Tibial nerve (tissue), 3 donors: ENCODE measurements around the gene IQCN.

ENCODE experiments used
- CTCF ChIP-seq, 5 experiments: fragments of 200-600 bp in 3 of 5; fragments of 450-650 bp in 2 of 5; sonication (generic) in 3 of 5; IDR thresholded peaks; one replicate each; pipeline ENCODE4 v1.5.1; 2016 to 2019; ENCODE audit warnings: antibody characterized with exemption in 5 of 5, mild to moderate bottlenecking in 3 of 5, moderate library complexity in 2 of 5
- POLR2A ChIP-seq, 2 donors: fragments of 450-650 bp; IDR thresholded peaks; one replicate each; pipeline ENCODE4 v1.6.1; 2017; ENCODE audit warnings: antibody characterized with exemption in 2 of 2, mild to moderate bottlenecking in 2 of 2, moderate library complexity in 2 of 2

- TF ChIP-seq CTCF (IDR thresholded peaks at IDR 0.05) (peak; percentile 85 to 98 (median 97)), POLR2A (IDR thresholded peaks at IDR 0.05) (peak; percentile 92 to 97)
These were observed 5.4 kb upstream of the IQCN start for GRCh38 chr19:18279516-18280246.
